Kidney epithelial cell (primary cell): ENCODE results near the gene HTRA3. TPM values are rescaled to one million over a fixed set of nuclear protein-coding genes. Genes with fewer than 3 reads are reported as not detected.
A peak's percentile ranks its signal among the peaks of the same experiment; 100 is the strongest.

Experiments
- DNase-seq: peaks from one replicate; pipeline ENCODE4 v3.0.0-alpha.2; 2010; ENCODE audit warnings: low read depth
- H3K27me3 ChIP-seq: 2 replicates; pipeline ENCODE4 v1.6.0; 2011; ENCODE audit warnings: low read length; ENCODE audit not compliant: control insufficient read depth, insufficient read depth
- H3K36me3 ChIP-seq: 2 replicates; pipeline ENCODE4 v1.5.1; 2011; ENCODE audit warnings: low read length; ENCODE audit not compliant: control insufficient read depth, insufficient read depth
- H3K4me3 ChIP-seq: 2 replicates; pipeline ENCODE4 v1.5.1; 2011; ENCODE audit warnings: low read depth, mild to moderate bottlenecking, control low read depth, low read length
- total RNA-seq: library from RNA; depleted of rRNA; stranded (reverse); fragments of >200 nt; gene quantifications from 2 replicates; pipeline ENCODE4 v1.2.3, GENCODE V29; 2015
- TF ChIP-seq, protein P1 (sequence below): IDR thresholded peaks from 2 replicates; pipeline ENCODE4 v1.5.1; 2011; ENCODE audit warnings: mild to moderate bottlenecking, moderate library complexity, low read length, control low read depth, inconsistent platforms; ENCODE audit not compliant: insufficient read depth, poor library complexity, severe bottlenecking

HTRA3 gene
- total RNA-seq, 1 donor from 2014 or later: 4.7 TPM

DNA sequence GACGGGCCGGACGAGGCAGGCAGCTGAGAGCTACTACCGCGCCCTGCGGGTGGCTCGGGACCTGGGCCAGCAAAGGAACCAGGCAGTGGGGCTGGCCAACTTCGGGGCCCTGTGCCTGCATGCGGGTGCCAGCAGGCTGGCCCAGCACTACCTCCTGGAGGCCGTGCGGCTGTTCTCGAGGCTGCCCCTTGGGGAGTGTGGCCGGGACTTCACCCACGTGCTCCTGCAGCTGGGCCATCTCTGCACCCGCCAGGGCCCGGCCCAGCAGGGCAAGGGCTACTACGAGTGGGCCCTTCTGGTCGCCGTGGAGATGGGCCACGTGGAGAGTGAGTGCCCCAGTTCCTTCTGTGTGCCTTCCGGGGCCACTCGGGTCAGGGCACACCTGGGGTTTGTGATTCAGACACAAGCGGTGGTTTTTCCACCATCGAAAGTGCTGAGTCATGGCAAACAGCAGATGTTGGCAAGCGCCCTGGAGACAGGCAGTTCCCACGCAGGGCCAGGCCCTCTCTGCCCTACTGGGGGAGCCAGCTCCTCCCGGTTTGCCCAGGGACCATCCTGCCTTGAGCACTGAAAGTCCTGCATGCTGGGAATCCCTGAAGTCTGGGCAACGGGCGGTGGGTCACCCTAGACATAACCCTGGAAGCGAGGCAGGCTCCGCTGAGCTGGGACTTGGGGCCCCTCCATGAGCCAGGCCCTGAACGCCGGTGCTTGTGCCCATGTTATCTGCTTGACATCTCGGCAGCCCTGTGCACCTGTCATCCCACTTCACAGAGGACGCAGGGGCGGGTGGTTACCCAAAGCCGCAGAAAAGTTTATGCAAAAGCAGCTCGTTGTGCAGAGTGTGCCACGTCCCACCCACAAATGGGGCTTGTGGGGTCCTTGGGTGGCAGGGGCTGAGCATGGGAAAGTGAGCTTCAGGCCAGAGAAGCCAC, 41.0 kb upstream of the HTRA3 start:
- Histone ChIP-seq H3K27me3 (no peaks in the 10 kb centered on the region), H3K36me3 (no peaks in the 10 kb centered on the region), H3K4me3 (no peak overlapping the region)
- DNase-seq: peak; percentile 66
- TF ChIP-seq, protein P1, sequence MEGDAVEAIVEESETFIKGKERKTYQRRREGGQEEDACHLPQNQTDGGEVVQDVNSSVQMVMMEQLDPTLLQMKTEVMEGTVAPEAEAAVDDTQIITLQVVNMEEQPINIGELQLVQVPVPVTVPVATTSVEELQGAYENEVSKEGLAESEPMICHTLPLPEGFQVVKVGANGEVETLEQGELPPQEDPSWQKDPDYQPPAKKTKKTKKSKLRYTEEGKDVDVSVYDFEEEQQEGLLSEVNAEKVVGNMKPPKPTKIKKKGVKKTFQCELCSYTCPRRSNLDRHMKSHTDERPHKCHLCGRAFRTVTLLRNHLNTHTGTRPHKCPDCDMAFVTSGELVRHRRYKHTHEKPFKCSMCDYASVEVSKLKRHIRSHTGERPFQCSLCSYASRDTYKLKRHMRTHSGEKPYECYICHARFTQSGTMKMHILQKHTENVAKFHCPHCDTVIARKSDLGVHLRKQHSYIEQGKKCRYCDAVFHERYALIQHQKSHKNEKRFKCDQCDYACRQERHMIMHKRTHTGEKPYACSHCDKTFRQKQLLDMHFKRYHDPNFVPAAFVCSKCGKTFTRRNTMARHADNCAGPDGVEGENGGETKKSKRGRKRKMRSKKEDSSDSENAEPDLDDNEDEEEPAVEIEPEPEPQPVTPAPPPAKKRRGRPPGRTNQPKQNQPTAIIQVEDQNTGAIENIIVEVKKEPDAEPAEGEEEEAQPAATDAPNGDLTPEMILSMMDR: no peak

DNA sequence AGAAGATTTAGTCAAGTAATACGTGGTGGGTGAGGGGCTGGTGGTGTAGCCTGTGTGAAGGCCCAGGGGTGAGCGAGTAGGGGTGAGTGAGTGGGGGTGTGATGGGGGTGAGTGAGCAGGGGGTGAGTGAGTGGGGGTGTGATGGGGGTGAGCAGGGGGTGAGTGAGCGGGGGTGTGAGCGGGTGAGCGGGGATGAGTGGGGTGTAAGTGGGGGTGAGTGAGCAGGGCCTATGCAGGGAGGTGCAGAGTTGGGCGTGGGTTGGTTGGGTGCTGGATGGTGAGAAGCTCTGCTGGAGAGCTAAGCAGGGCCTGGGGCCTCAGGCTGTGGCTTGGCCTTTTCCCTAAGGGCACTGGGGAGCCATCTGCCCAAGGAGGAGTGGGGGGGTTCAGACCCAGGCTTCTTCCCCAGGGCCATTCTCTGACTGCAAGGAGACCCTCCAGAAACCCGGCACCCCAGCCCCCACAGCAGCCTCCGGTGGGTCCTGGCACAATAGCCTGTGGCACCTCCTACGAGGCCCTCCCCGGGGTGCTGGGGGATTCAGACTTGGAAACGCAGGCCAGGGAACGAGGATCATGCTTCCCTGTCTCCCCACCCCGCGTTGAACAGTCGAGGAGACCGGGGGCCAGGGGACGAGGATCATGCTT, 40.1 kb upstream of the HTRA3 start:
- DNase-seq: no peak
- H3K36me3 ChIP-seq: no peaks in the 10 kb centered on the region
- H3K4me3 ChIP-seq: no peak overlapping the region
- TF ChIP-seq, protein P1: no peak
- H3K27me3 ChIP-seq: no peaks in the 10 kb centered on the region

DNA sequence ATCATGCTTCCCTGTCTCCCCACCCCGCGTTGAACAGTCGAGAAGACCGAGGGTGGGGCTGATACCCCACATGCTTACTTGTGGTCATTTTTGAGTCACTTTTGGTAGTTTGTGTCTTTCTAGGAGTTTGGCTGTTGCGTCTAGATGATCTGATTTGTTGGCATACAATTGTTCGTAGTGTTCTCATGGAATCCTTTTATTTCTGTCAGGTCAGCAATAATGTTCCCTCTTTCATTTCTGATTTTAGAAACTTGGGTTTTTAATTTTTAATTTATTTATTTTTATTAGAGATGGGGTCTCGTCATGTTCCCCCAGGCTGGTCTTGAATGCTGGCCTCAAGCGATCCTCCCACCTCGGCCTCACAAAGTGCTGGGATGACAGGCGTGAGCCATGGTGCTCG, 39.5 kb upstream of the HTRA3 start:
- Histone ChIP-seq H3K4me3 (no peak overlapping the region), H3K27me3 (no peaks in the 10 kb centered on the region), H3K36me3 (no peaks in the 10 kb centered on the region)
- TF ChIP-seq, protein P1: no peak
- DNase-seq: no peak

DNA sequence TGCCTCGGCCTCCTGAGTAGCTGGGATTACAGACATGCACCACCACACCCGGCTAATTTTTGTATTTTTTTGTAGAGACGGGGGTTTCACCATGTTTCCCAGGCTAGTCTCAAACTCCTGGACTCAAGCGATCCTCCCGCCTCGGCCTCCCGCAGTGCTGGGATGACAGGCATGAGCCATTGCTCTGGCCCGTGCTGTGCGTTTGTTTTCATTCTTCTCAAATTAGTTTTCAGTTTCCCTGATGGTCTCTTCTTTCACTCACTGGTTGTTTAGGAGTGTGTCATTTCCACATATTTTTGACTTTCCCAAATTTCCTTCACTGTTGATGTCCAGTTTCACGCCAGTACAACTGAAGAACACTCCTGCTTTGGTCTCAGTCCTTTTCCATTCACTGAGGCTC, 38.7 kb upstream of the HTRA3 start:
- no peak for DNase-seq
- H3K36me3 ChIP-seq: no peaks in the 10 kb centered on the region

DNA sequence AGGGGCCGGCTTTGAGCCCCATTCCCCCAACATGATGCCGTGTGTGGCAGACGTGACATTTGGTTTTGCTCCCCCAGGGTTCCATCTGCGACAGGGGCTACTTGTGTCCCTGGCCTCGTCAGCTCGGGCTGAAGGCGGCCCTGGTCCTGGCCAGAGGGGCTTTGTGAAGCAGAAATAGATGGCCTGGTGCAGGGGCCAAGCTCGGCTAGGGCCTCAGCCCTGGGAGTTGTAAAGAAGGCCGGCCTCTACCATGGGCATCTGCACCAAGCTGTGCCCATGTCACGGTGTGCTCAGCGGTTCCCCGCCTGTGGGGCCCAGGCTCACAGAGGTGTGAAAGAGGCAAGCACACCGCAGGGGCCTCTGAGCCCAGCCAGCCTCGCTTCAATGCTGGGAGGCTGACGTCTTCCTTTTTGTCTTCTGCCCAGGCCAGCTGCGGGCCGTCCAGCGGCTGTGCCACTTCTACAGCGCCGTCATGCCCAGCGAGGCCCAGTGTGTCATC, 38.0 kb upstream of the HTRA3 start:
- Histone ChIP-seq H3K27me3 (no peaks in the 10 kb centered on the region), H3K36me3 (no peaks in the 10 kb centered on the region), H3K4me3 (no peak overlapping the region)
- no peak for DNase-seq
- TF ChIP-seq, protein P1: no peak

More for the DNA sequence above, 38.7 kb upstream of the HTRA3 start:
- TF ChIP-seq, protein P1: no peak
- Histone ChIP-seq H3K4me3 (no peak overlapping the region), H3K27me3 (no peaks in the 10 kb centered on the region)
